Neuron (in vitro differentiated cells): ENCODE results near the gene SLC30A5.
"Not testable (repeated sequence)": the region's sequence is repeated elsewhere in the genome, so short reads cannot be mapped to it uniquely, and the experiment has no call there.

Experiments used
- H2AFZ ChIP-seq: one replicate; pipeline ENCODE4 v1.6.1; 2013; ENCODE audit warnings: low read depth, mild to moderate bottlenecking, inconsistent platforms, low read length, moderate library complexity
- H3K27me3 ChIP-seq: one replicate; pipeline ENCODE4 v1.6.1; 2013; ENCODE audit warnings: low read length; ENCODE audit not compliant: insufficient read depth
- H3K36me3 ChIP-seq: one replicate; pipeline ENCODE4 v1.6.1; 2013; ENCODE audit warnings: low read length; ENCODE audit not compliant: insufficient read depth
- H3K4me1 ChIP-seq: one replicate; pipeline ENCODE4 v1.6.1; 2013; ENCODE audit warnings: low read length; ENCODE audit not compliant: insufficient read depth
- H3K4me3 ChIP-seq: 2 replicates; pipeline ENCODE4 v1.5.1; 2013; ENCODE audit warnings: mild to moderate bottlenecking, low read length, moderate library complexity
- H3K9me3 ChIP-seq: one replicate; pipeline ENCODE4 v1.6.1; 2013; ENCODE audit warnings: low read length

SLC30A5 gene

GRCh38 chr5:69093771-69094482 lies at the start of gene SLC30A5:
Gene SLC30A5, plus strand, starts transcription at chr5:69094014. Its CDS starts 242 bp downstream, at chr5:69094256.
- no peaks in the 10 kb centered on the region for H3K27me3 ChIP-seq
- H3K4me3 ChIP-seq = peak within 1 kb of the TSS; percentile 92
- H3K36me3 ChIP-seq = peaks cover 12% of the 10 kb centered on the region
- peaks cover 3% of the 10 kb centered on the region for H3K4me1 ChIP-seq
- H3K9me3 ChIP-seq = no peaks in the 10 kb centered on the region
- H2AFZ ChIP-seq = peak within 1 kb of the TSS; percentile 65

GRCh38 chr5:69045213-69045612 lies 48.6 kb upstream of the SLC30A5 start:
- H3K4me1 ChIP-seq, H3K4me3 ChIP-seq, H3K9me3 ChIP-seq, H2AFZ ChIP-seq, H3K36me3 ChIP-seq, H3K27me3 ChIP-seq: not testable (repeated sequence)

- Histone ChIP-seq H3K27me3 (no peaks in the 10 kb centered on the region), H3K36me3 (no peaks in the 10 kb centered on the region), H2AFZ (no peak overlapping the region), H3K4me3 (no peak overlapping the region), H3K9me3 (no peaks in the 10 kb centered on the region), H3K4me1 (peaks cover 10% of the 10 kb centered on the region)
Observed at GRCh38 chr5:69046375-69046957, 47.3 kb upstream of the SLC30A5 start.

- Histone ChIP-seq H3K4me1 (peaks cover 7% of the 10 kb centered on the region), H2AFZ (no peak overlapping the region), H3K4me3 (no peak overlapping the region), H3K9me3 (no peaks in the 10 kb centered on the region), H3K36me3 (no peaks in the 10 kb centered on the region), H3K27me3 (no peaks in the 10 kb centered on the region)
Observed at GRCh38 chr5:69048230-69048629, 45.6 kb upstream of the SLC30A5 start.

GRCh38 chr5:69049151-69049550 lies 44.7 kb upstream of the SLC30A5 start:
- Histone ChIP-seq H3K9me3 (no peaks in the 10 kb centered on the region), H3K4me1 (peaks cover 6% of the 10 kb centered on the region), H3K27me3 (no peaks in the 10 kb centered on the region), H3K36me3 (no peaks in the 10 kb centered on the region), H2AFZ (no peak overlapping the region), H3K4me3 (no peak overlapping the region)

- no peaks in the 10 kb centered on the region for H3K36me3 ChIP-seq
- no peak overlapping the region for H2AFZ ChIP-seq
- H3K9me3 ChIP-seq = no peaks in the 10 kb centered on the region
- no peak overlapping the region for H3K4me3 ChIP-seq
- H3K4me1 ChIP-seq = peaks cover 6% of the 10 kb centered on the region
- no peaks in the 10 kb centered on the region for H3K27me3 ChIP-seq
Observed at GRCh38 chr5:69049796-69050195, 44.0 kb upstream of the SLC30A5 start.

GRCh38 chr5:69050214-69050613 lies 43.6 kb upstream of the SLC30A5 start:
- Histone ChIP-seq H3K36me3 (no peaks in the 10 kb centered on the region), H2AFZ (no peak overlapping the region), H3K9me3 (no peaks in the 10 kb centered on the region), H3K4me1 (peaks cover 6% of the 10 kb centered on the region), H3K4me3 (no peak overlapping the region), H3K27me3 (no peaks in the 10 kb centered on the region)

- no peaks in the 10 kb centered on the region for H3K36me3 ChIP-seq
- no peaks in the 10 kb centered on the region for H3K27me3 ChIP-seq
- no peak overlapping the region for H2AFZ ChIP-seq
- H3K4me1 ChIP-seq = no peaks in the 10 kb centered on the region
- H3K4me3 ChIP-seq = no peak overlapping the region
- H3K9me3 ChIP-seq = no peaks in the 10 kb centered on the region
Observed at GRCh38 chr5:69052181-69052580, 41.6 kb upstream of the SLC30A5 start.

GRCh38 chr5:69074664-69075521 lies 18.9 kb upstream of the SLC30A5 start:
- no peaks in the 10 kb centered on the region for H3K36me3 ChIP-seq
- H3K27me3 ChIP-seq = no peaks in the 10 kb centered on the region
- H2AFZ ChIP-seq = no peak overlapping the region
- H3K9me3 ChIP-seq = no peaks in the 10 kb centered on the region
- no peak overlapping the region for H3K4me3 ChIP-seq
- H3K4me1 ChIP-seq = no peaks in the 10 kb centered on the region

GRCh38 chr5:69075522-69076179 lies 18.2 kb upstream of the SLC30A5 start:
- Histone ChIP-seq H3K9me3 (no peaks in the 10 kb centered on the region), H3K27me3 (no peaks in the 10 kb centered on the region), H2AFZ (peak overlapping the region; percentile 19), H3K36me3 (no peaks in the 10 kb centered on the region), H3K4me1 (no peaks in the 10 kb centered on the region), H3K4me3 (no peak overlapping the region)

- H3K27me3 ChIP-seq = peaks cover 3% of the 10 kb centered on the region
- no peak overlapping the region for H2AFZ ChIP-seq
- no peak overlapping the region for H3K4me3 ChIP-seq
- H3K4me1 ChIP-seq = no peaks in the 10 kb centered on the region
- H3K9me3 ChIP-seq = no peaks in the 10 kb centered on the region
- no peaks in the 10 kb centered on the region for H3K36me3 ChIP-seq
Observed at GRCh38 chr5:69078921-69079540, 14.8 kb upstream of the SLC30A5 start.

GRCh38 chr5:69079556-69079955 lies 14.3 kb upstream of the SLC30A5 start:
- H3K27me3 ChIP-seq = peaks cover 3% of the 10 kb centered on the region
- H3K36me3 ChIP-seq = no peaks in the 10 kb centered on the region
- H2AFZ ChIP-seq = no peak overlapping the region
- H3K9me3 ChIP-seq = no peaks in the 10 kb centered on the region
- H3K4me3 ChIP-seq = no peak overlapping the region
- H3K4me1 ChIP-seq = no peaks in the 10 kb centered on the region
